Heart right ventricle (tissue), 16 donors: ENCODE measurements around the gene DIMT1. TPM values are rescaled to one million over a fixed set of nuclear protein-coding genes. Genes with fewer than 3 reads are reported as not detected.

Source experiments
- ATAC-seq, 8 donors: fragments of 200-7000 bp; cut with Tn5 transposase; one replicate each; pipeline ENCODE4 v1.9.1; 2020; ENCODE audit warnings: mild to moderate bottlenecking in 8 of 8, moderate library complexity in 8 of 8, moderate number of reproducible peaks in 1 of 8
- DNase-seq, 2 donors: peaks; one replicate each; pipeline ENCODE4 v3.0.0-alpha.2; 2020
- H3K27ac ChIP-seq, 10 donors: fragments of 200-600 bp; sonication (generic) in 2 of 10; one replicate each; pipeline versions ENCODE4 v1.5.0 to v1.8.0; 2020 to 2022; ENCODE audit warnings: mild to moderate bottlenecking in 3 of 10
- H3K27me3 ChIP-seq, 7 donors: fragments of 200-600 bp; one replicate each; pipeline ENCODE4 v1.8.0; 2021 to 2022; ENCODE audit warnings: mild to moderate bottlenecking in 2 of 7
- H3K36me3 ChIP-seq, 9 donors: fragments of 200-600 bp; sonication (generic) in 1 of 9; one replicate each; pipeline versions ENCODE4 v1.5.0 to v1.8.0; 2020 to 2022; ENCODE audit warnings: mild to moderate bottlenecking in 2 of 9
- H3K4me1 ChIP-seq, 9 donors: fragments of 200-600 bp; sonication (generic) in 1 of 9; one replicate each; pipeline versions ENCODE4 v1.5.0 to v1.8.0; 2020 to 2022; ENCODE audit warnings: mild to moderate bottlenecking in 4 of 9
- H3K4me3 ChIP-seq, 10 donors: fragments of 200-600 bp; sonication (generic) in 2 of 10; one replicate each; pipeline versions ENCODE4 v1.5.0 to v1.8.0; 2020 to 2022; ENCODE audit warnings: mild to moderate bottlenecking in 7 of 10, moderate library complexity in 2 of 10
- H3K9me3 ChIP-seq, 11 donors: fragments of 200-600 bp in 10 of 11; sonication (generic) in 2 of 11; one replicate each; pipeline versions ENCODE4 v1.5.0 to v1.8.0; 2013 to 2022; ENCODE audit warnings: mild to moderate bottlenecking in 2 of 11, control low read depth in 1 of 11, moderate library complexity in 1 of 11
- CTCF ChIP-seq, 9 donors: fragments of 200-600 bp; sonication (generic) in 2 of 9; IDR thresholded peaks; one replicate each; pipeline versions ENCODE4 v1.5.0 to v1.8.0; 2021 to 2022; ENCODE audit warnings: antibody characterized with exemption in 9 of 9, mild to moderate bottlenecking in 5 of 9, moderate library complexity in 1 of 9
- WGBS, 2 donors: extraction: QIAGEN DNeasy Blood & Tissue Kit; methylation state at CpG; one replicate each; pipeline ENCODE4 v1.1.7; 2013; ENCODE audit warnings: inconsistent platforms in 1 of 2; 5-methylcytosine and 5-hydroxymethylcytosine counted together
- intact Hi-C, 10 donors: fragments of 100-400 bp; cut with DNase I; formaldehyde crosslinking; loops; one replicate each; pipeline versions ENCODE4 v1.11.1 to v1.14.2; 2022
- polyA plus RNA-seq, 2 donors: library from polyadenylated mRNA; stranded (reverse); fragments of 200-250 nt; gene quantifications; one replicate each; pipeline ENCODE4 v1.2.3, GENCODE V29; 2013
- total RNA-seq, 10 donors: library from RNA; stranded (reverse); fragmentation: NEBNext Ultra II Directional in 3 of 10; extraction: Animal tissue kit (Norgen Biotek cat#: 25700) in 3 of 10; gene quantifications; one replicate each; pipeline versions ENCODE4 v1.2.1 to v1.2.4, GENCODE V29; 2021 to 2023
- donor health status: Arrhythmogenic right ventricular cardiomyopathy.
- donor health status: ischemic (EF 13 %, LVEDD 7.1; RV severe dilation, severe dysfunction).
- donor health status: healthy with polysubstance abuse.
- donor health status: DM: no; HTN: yes; CAD: no.
- donor health status: DM: no; HTN: no; CAD: no.
- donor health status: ischemic (EF 25% LVEDD 6.9; RV normal size, moderate dysfunction).
- donor health status: ischemic (EF 25% LVEDD 5.7; RV mildly dilated, moderate dysfunction).
- donor health status: healthy.
- donor health status: DM: yes; HTN: yes; CAD: no.
- donor health status: Ischemic cardiomyopathy.
- donor health status: ischemic (EF 35%, LVEDD 5.7; RV mildly dilated, moderate dysfunction).
- donor health status: nonischemic (EF 11% LVEDD 7.7; RV severe dilation, severe dysfunction).
- donor health status: DM: yes; HTN: yes; CAD: no.
- donor health status: PGD.
- donor health status: ischemic (EF 29% LVEDD 5.4; RV normal size, mild dysfunction).
- donor health status: nonischemic (EF 23%, LVEDD 6.1; RV moderate dilation, normal function).

The DIMT1 gene
- total and polyA plus RNA-seq, 12 donors, result 10.5 to 23.0 (median 18.4) TPM

GRCh38 chr5:62431735-62432620, 28.3 kb upstream of the DIMT1 start:
- H3K36me3 ChIP-seq, result peaks cover 0 to under 1% (median 0%) of the 10 kb centered on the region in 9 donors
- intact Hi-C loops, result no loop called here
- H3K4me1 ChIP-seq, result peaks cover 6 to 40% (median 30%) of the 10 kb centered on the region in 9 donors
- no peaks in the 10 kb centered on the region for H3K9me3 ChIP-seq
- WGBS, 2 donors, result 51 to 54% methylated on average over 11 of the region's 11 CpGs
- peak overlapping the region in 4 of 10 donors; percentile 8 to 16 (median 15) for H3K4me3 ChIP-seq
- ATAC-seq (peak; percentile 38 to 86 (median 78)), DNase-seq (peak in 1 of 2 donors; percentile 32)
- H3K27me3 ChIP-seq, result no peaks in the 10 kb centered on the region
- peak overlapping the region; percentile 27 to 78 (median 61) for H3K27ac ChIP-seq
- no peak for TF ChIP-seq CTCF (IDR thresholded peaks at IDR 0.05)

- Histone ChIP-seq H3K36me3 (no peaks in the 10 kb centered on the region), H3K4me1 (peaks cover 0 to 15% (median 4%) of the 10 kb centered on the region in 9 donors), H3K4me3 (no peak overlapping the region), H3K27me3 (no peaks in the 10 kb centered on the region), H3K27ac (no peak overlapping the region), H3K9me3 (no peaks in the 10 kb centered on the region)
- no peak for ATAC-seq
- intact Hi-C loops, result no loop called here
- WGBS, 2 donors, result 97 to 98% methylated on average over 1 of the region's 1 CpG
- TF ChIP-seq CTCF (IDR thresholded peaks at IDR 0.05), result no peak
- DNase-seq, result no peak
Measured at GRCh38 chr5:62424763-62425162, 21.1 kb upstream of the DIMT1 start.

- 75 to 86% methylated on average over 1 of the region's 1 CpG for WGBS, 2 donors
- Histone ChIP-seq H3K27ac (peak overlapping the region in 2 of 10 donors; percentile 1 to 2), H3K4me1 (peaks cover 0 to 29% (median 5%) of the 10 kb centered on the region in 9 donors), H3K4me3 (no peak overlapping the region), H3K27me3 (no peaks in the 10 kb centered on the region), H3K36me3 (peaks cover 0 to 3% (median 0%) of the 10 kb centered on the region in 9 donors), H3K9me3 (no peaks in the 10 kb centered on the region)
- intact Hi-C loops, result no loop called here
- ATAC-seq, result no peak
- TF ChIP-seq CTCF (IDR thresholded peaks at IDR 0.05), result no peak
- no peak for DNase-seq
Measured at GRCh38 chr5:62421414-62421813, 17.7 kb upstream of the DIMT1 start.

GRCh38 chr5:62419609-62420008, 15.9 kb upstream of the DIMT1 start:
- H3K27me3 ChIP-seq, result no peaks in the 10 kb centered on the region
- H3K36me3 ChIP-seq, result peaks cover 0 to 3% (median 0%) of the 10 kb centered on the region in 9 donors
- ATAC-seq (no peak), DNase-seq (no peak)
- no peak overlapping the region for H3K4me3 ChIP-seq
- H3K27ac ChIP-seq, result peak overlapping the region in 3 of 10 donors; percentile 65 to 81 (median 71)
- intact Hi-C loops, result no loop called here
- TF ChIP-seq CTCF (IDR thresholded peaks at IDR 0.05), result no peak
- 99 to 100% methylated on average over 3 of the region's 3 CpGs for WGBS, 2 donors
- H3K9me3 ChIP-seq, result no peaks in the 10 kb centered on the region
- H3K4me1 ChIP-seq, result peaks cover 0 to 35% (median 5%) of the 10 kb centered on the region in 9 donors
